SK-N-SH treated with all-trans-retinoic acid at 6 μM for 48 hours (cell line): Measurements from ENCODE around the gene TCAIM.

ENCODE experiments used
- CREB5 ChIP-seq: fragments of 250-450 bp; sonication (Bioruptor Pico); IDR thresholded peaks from 2 replicates; pipeline ENCODE4 v1.5.1; 2020; ENCODE audit warnings: low read depth, mild to moderate bottlenecking, moderate library complexity
- ESRRG ChIP-seq: fragments of 250-450 bp; sonication (Bioruptor Pico); IDR thresholded peaks from 2 replicates; pipeline ENCODE4 v1.6.1; 2021; ENCODE audit warnings: mild to moderate bottlenecking
- PATZ1 ChIP-seq: fragments of 250-450 bp; sonication (Bioruptor Pico); IDR thresholded peaks from 2 replicates; pipeline ENCODE4 v1.8.0; 2020; ENCODE audit warnings: mild to moderate bottlenecking, moderate library complexity, borderline replicate concordance
- PPARA ChIP-seq: fragments of 250-450 bp; sonication (Bioruptor Pico); IDR thresholded peaks from 2 replicates; pipeline ENCODE4 v1.5.0; 2020; ENCODE audit warnings: mild to moderate bottlenecking, borderline replicate concordance
- TCF4 ChIP-seq: fragments of 250-450 bp; sonication (Bioruptor Pico); IDR thresholded peaks from 2 replicates; pipeline ENCODE4 v1.8.0; 2021; ENCODE audit warnings: mild to moderate bottlenecking, moderate library complexity, borderline replicate concordance
- TSHZ2 ChIP-seq: fragments of 250-450 bp; sonication (Bioruptor Pico); IDR thresholded peaks from 2 replicates; pipeline ENCODE4 v1.5.0; 2020; ENCODE audit warnings: mild to moderate bottlenecking, moderate library complexity
- TF ChIP-seq, protein P1 (sequence below): fragments of 250-450 bp; sonication (Bioruptor Pico); IDR thresholded peaks from 2 replicates; pipeline ENCODE4 v1.8.0; 2021; ENCODE audit warnings: low read depth, mild to moderate bottlenecking, moderate library complexity, borderline replicate concordance

GRCh38 chr3:44427683-44428082 is 89.1 kb downstream of the TCAIM start:
- TF ChIP-seq ESRRG (CRISPR knock-in tag) (no peak), PPARA (CRISPR knock-in tag) (no peak), TCF4 (CRISPR knock-in tag) (no peak), PATZ1 (CRISPR knock-in tag) (no peak), TSHZ2 (CRISPR knock-in tag) (no peak), CREB5 (CRISPR knock-in tag) (no peak)
- TF ChIP-seq, protein P1, sequence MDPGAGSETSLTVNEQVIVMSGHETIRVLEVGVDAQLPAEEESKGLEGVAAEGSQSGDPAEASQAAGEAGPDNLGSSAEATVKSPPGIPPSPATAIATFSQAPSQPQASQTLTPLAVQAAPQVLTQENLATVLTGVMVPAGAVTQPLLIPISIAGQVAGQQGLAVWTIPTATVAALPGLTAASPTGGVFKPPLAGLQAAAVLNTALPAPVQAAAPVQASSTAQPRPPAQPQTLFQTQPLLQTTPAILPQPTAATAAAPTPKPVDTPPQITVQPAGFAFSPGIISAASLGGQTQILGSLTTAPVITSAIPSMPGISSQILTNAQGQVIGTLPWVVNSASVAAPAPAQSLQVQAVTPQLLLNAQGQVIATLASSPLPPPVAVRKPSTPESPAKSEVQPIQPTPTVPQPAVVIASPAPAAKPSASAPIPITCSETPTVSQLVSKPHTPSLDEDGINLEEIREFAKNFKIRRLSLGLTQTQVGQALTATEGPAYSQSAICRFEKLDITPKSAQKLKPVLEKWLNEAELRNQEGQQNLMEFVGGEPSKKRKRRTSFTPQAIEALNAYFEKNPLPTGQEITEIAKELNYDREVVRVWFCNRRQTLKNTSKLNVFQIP, result no peak
